Measurements from ENCODE around the gene HOGA1.

The HOGA1 gene

GRCh38 chr10:97607095-97607636 is 23.0 kb downstream of the HOGA1 start:
- no peak overlapping the region for H3K4me3 ChIP-seq (ENCODE audit: control insufficient read depth, low read depth, low read length)
- no peak for DNase-seq (ENCODE audit: low read depth)
- no peak for TF ChIP-seq CTCF (conservative IDR thresholded peaks at IDR 0.05; ENCODE audit: control insufficient read depth, insufficient read depth, low read depth, low read length)

GRCh38 chr10:97608991-97609561 is 24.9 kb downstream of the HOGA1 start:
- DNase-seq (ENCODE audit: low read depth), result no peak
- H3K4me3 ChIP-seq (ENCODE audit: control insufficient read depth, low read depth, low read length), result no peak overlapping the region
- no peak for TF ChIP-seq CTCF (conservative IDR thresholded peaks at IDR 0.05; ENCODE audit: control insufficient read depth, insufficient read depth, low read depth, low read length)

- no peak for TF ChIP-seq CTCF (conservative IDR thresholded peaks at IDR 0.05; ENCODE audit: control insufficient read depth, insufficient read depth, low read depth, low read length)
- no peak overlapping the region for H3K4me3 ChIP-seq (ENCODE audit: control insufficient read depth, low read depth, low read length)
- DNase-seq (ENCODE audit: low read depth), result no peak
These were observed 27.3 kb downstream of the HOGA1 start for GRCh38 chr10:97611473-97611872.

DNA sequence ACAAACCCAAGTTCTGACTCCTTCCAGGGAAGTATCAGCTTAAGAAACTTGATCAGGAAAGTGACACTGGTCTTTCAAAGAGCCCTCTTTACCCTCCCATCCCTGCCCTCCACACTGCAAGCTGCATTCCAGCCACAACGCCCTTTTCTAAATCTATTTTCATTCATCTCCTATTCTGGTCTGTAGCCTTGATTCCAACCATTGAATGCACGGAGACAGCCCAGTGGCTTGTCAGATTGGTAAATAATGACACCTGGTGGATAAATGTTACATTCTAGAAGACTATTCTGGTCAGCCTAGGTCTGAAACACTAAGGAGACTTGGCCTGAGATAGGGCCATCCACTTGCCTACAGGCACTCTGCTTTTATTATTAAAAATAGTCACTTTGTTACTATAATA is 28.2 kb downstream of the HOGA1 start:
- peak; percentile 36 for TF ChIP-seq CTCF (conservative IDR thresholded peaks at IDR 0.05; ENCODE audit: control insufficient read depth, insufficient read depth, low read depth, low read length)
- no peak overlapping the region for H3K4me3 ChIP-seq (ENCODE audit: control insufficient read depth, low read depth, low read length)
- peak; percentile 60 for DNase-seq (ENCODE audit: low read depth)

- no peak for DNase-seq (ENCODE audit: low read depth)
- no peak for TF ChIP-seq CTCF (conservative IDR thresholded peaks at IDR 0.05; ENCODE audit: control insufficient read depth, insufficient read depth, low read depth, low read length)
- no peak overlapping the region for H3K4me3 ChIP-seq (ENCODE audit: control insufficient read depth, low read depth, low read length)
These were observed 34.1 kb downstream of the HOGA1 start for GRCh38 chr10:97618285-97618684.

- no peak overlapping the region for H3K4me3 ChIP-seq (ENCODE audit: control insufficient read depth, low read depth, low read length)
- DNase-seq (ENCODE audit: low read depth), result no peak
- TF ChIP-seq CTCF (conservative IDR thresholded peaks at IDR 0.05; ENCODE audit: control insufficient read depth, insufficient read depth, low read depth, low read length), result no peak
These were observed 34.5 kb downstream of the HOGA1 start for GRCh38 chr10:97618733-97619132.

GRCh38 chr10:97623277-97623676 is 39.1 kb downstream of the HOGA1 start:
- DNase-seq (ENCODE audit: low read depth), result no peak
- TF ChIP-seq CTCF (conservative IDR thresholded peaks at IDR 0.05; ENCODE audit: control insufficient read depth, insufficient read depth, low read depth, low read length), result no peak
- no peak overlapping the region for H3K4me3 ChIP-seq (ENCODE audit: control insufficient read depth, low read depth, low read length)
